ENCODE data around the gene CDC45. TPM values are rescaled to one million over a fixed set of nuclear protein-coding genes. Genes with fewer than 3 reads are reported as not detected.
"Not testable (repeated sequence)": the region's sequence is repeated elsewhere in the genome, so short reads cannot be mapped to it uniquely, and the experiment has no call there.

CDC45 gene
- total RNA-seq, 2 donors from 2014 or later: 64.2 to 99.9 TPM

- Mint-ChIP-seq H3K36me3 (ENCODE audit: low read depth) (peaks cover 81% of the 10 kb centered on the region), H3K27me3 (no peaks in the 10 kb centered on the region), H3K27ac (peak overlapping the region; percentile 12), H3K4me3 (no peak overlapping the region), H3K4me1 (peaks cover 16% of the 10 kb centered on the region), H3K9me3 (no peaks in the 10 kb centered on the region)
- ATAC-seq (replicated peaks): no peak
Observed at GRCh38 chr22:19443544-19444211, 36.0 kb upstream of the CDC45 start.

GRCh38 chr22:19445279-19445982 is 34.3 kb upstream of the CDC45 start:
- Mint-ChIP-seq H3K27ac (peak overlapping the region; percentile 72), H3K4me1 (peaks cover 16% of the 10 kb centered on the region), H3K36me3 (ENCODE audit: low read depth) (peaks cover 79% of the 10 kb centered on the region), H3K4me3 (peak overlapping the region; percentile 22)
- H3K9me3 Mint-ChIP-seq; H3K27me3 Mint-ChIP-seq; ATAC-seq (replicated peaks): not testable (repeated sequence)

- H3K36me3 Mint-ChIP-seq (ENCODE audit: low read depth): peaks cover 79% of the 10 kb centered on the region
- H3K4me1 Mint-ChIP-seq: peaks cover 16% of the 10 kb centered on the region
- no peaks in the 10 kb centered on the region for H3K27me3 Mint-ChIP-seq
- ATAC-seq (replicated peaks): no peak
- H3K27ac Mint-ChIP-seq: peak overlapping the region; percentile 85
- H3K4me3 Mint-ChIP-seq: peak overlapping the region; percentile 90
- H3K9me3 Mint-ChIP-seq: no peaks in the 10 kb centered on the region
Observed at GRCh38 chr22:19446603-19447329, 33.0 kb upstream of the CDC45 start.

GRCh38 chr22:19447330-19448075 is 32.2 kb upstream of the CDC45 start, which contains the start of gene C22orf39:
C22orf39 (minus strand) TSS chr22:19447711; CDS start chr22:19447688, 23 bp downstream.
- no peaks in the 10 kb centered on the region for H3K9me3 Mint-ChIP-seq
- peak; percentile 83 for ATAC-seq (replicated peaks)
- H3K27ac Mint-ChIP-seq: peak within 1 kb of the TSS; percentile 85
- peaks cover 82% of the 10 kb centered on the region for H3K36me3 Mint-ChIP-seq (ENCODE audit: low read depth)
- peaks cover 16% of the 10 kb centered on the region for H3K4me1 Mint-ChIP-seq
- peak within 1 kb of the TSS; percentile 90 for H3K4me3 Mint-ChIP-seq
- H3K27me3 Mint-ChIP-seq: no peaks in the 10 kb centered on the region

- Mint-ChIP-seq H3K27me3 (no peaks in the 10 kb centered on the region), H3K9me3 (no peaks in the 10 kb centered on the region), H3K4me3 (peak overlapping the region; percentile 90), H3K27ac (peak overlapping the region; percentile 85), H3K36me3 (ENCODE audit: low read depth) (peaks cover 85% of the 10 kb centered on the region), H3K4me1 (peaks cover 16% of the 10 kb centered on the region)
- ATAC-seq (replicated peaks): peak; percentile 5
Observed at GRCh38 chr22:19448076-19448607, 31.6 kb upstream of the CDC45 start.

GRCh38 chr22:19448739-19449421 is 30.8 kb upstream of the CDC45 start:
- H3K4me3 Mint-ChIP-seq: peak overlapping the region; percentile 90
- H3K4me1 Mint-ChIP-seq: peaks cover 17% of the 10 kb centered on the region
- no peaks in the 10 kb centered on the region for H3K9me3 Mint-ChIP-seq
- H3K27ac Mint-ChIP-seq: peak overlapping the region; percentile 87
- peak; percentile 86 for ATAC-seq (replicated peaks)
- H3K27me3 Mint-ChIP-seq: no peaks in the 10 kb centered on the region
- H3K36me3 Mint-ChIP-seq (ENCODE audit: low read depth): peaks cover 85% of the 10 kb centered on the region

- H3K4me1 Mint-ChIP-seq: peaks cover 22% of the 10 kb centered on the region
- peak overlapping the region; percentile 90 for H3K4me3 Mint-ChIP-seq
- H3K9me3 Mint-ChIP-seq: no peaks in the 10 kb centered on the region
- no peak for ATAC-seq (replicated peaks)
- peak overlapping the region; percentile 87 for H3K27ac Mint-ChIP-seq
- peaks cover 85% of the 10 kb centered on the region for H3K36me3 Mint-ChIP-seq (ENCODE audit: low read depth)
- no peaks in the 10 kb centered on the region for H3K27me3 Mint-ChIP-seq
Observed at GRCh38 chr22:19449422-19449767, 30.3 kb upstream of the CDC45 start.

- Mint-ChIP-seq H3K27ac (no peak overlapping the region), H3K9me3 (no peaks in the 10 kb centered on the region), H3K36me3 (ENCODE audit: low read depth) (peaks cover 85% of the 10 kb centered on the region), H3K4me3 (no peak overlapping the region), H3K4me1 (peaks cover 24% of the 10 kb centered on the region), H3K27me3 (no peaks in the 10 kb centered on the region)
- ATAC-seq (replicated peaks): no peak
Observed at GRCh38 chr22:19450363-19451175, 29.2 kb upstream of the CDC45 start.

- Mint-ChIP-seq H3K4me3 (no peak overlapping the region), H3K36me3 (ENCODE audit: low read depth) (peaks cover 89% of the 10 kb centered on the region), H3K27ac (peak overlapping the region; percentile 5), H3K4me1 (peaks cover 19% of the 10 kb centered on the region), H3K9me3 (no peaks in the 10 kb centered on the region), H3K27me3 (no peaks in the 10 kb centered on the region)
- ATAC-seq (replicated peaks): no peak
Observed at GRCh38 chr22:19451570-19451969, 28.1 kb upstream of the CDC45 start.

GRCh38 chr22:19453718-19454117 is 26.0 kb upstream of the CDC45 start:
- Mint-ChIP-seq H3K4me1 (peaks cover 8% of the 10 kb centered on the region), H3K9me3 (no peaks in the 10 kb centered on the region), H3K4me3 (no peak overlapping the region), H3K36me3 (ENCODE audit: low read depth) (peaks cover 96% of the 10 kb centered on the region), H3K27me3 (no peaks in the 10 kb centered on the region), H3K27ac (peak overlapping the region; percentile 45)
- no peak for ATAC-seq (replicated peaks)

- Mint-ChIP-seq H3K36me3 (ENCODE audit: low read depth) (peaks cover 100% of the 10 kb centered on the region), H3K27ac (peak overlapping the region; percentile 42), H3K9me3 (no peaks in the 10 kb centered on the region), H3K4me1 (peaks cover 8% of the 10 kb centered on the region), H3K4me3 (no peak overlapping the region), H3K27me3 (no peaks in the 10 kb centered on the region)
- no peak for ATAC-seq (replicated peaks)
Observed at GRCh38 chr22:19454156-19454555, 25.6 kb upstream of the CDC45 start.

- Mint-ChIP-seq H3K36me3 (ENCODE audit: low read depth) (peaks cover 100% of the 10 kb centered on the region), H3K4me1 (peaks cover 8% of the 10 kb centered on the region), H3K9me3 (no peaks in the 10 kb centered on the region), H3K4me3 (no peak overlapping the region), H3K27ac (peak overlapping the region; percentile 42), H3K27me3 (no peaks in the 10 kb centered on the region)
- no peak for ATAC-seq (replicated peaks)
Observed at GRCh38 chr22:19455033-19455432, 24.7 kb upstream of the CDC45 start.
